GM12878 (cell line): ENCODE results near the gene WTIP.

ENCODE experiments used
- ATF7 ChIP-seq: fragments of 450-650 bp; IDR thresholded peaks from 2 replicates; pipeline ENCODE4 v1.6.1; 2016; ENCODE audit warnings: low read depth, mild to moderate bottlenecking
- CTCF ChIP-seq, 3 experiments: IDR thresholded peaks in 2 of 3; conservative IDR thresholded peaks in 1 of 3; 2 replicates each; pipeline ENCODE4 v1.5.1; 2011; ENCODE audit warnings: low read depth in 3 of 3, low read length in 3 of 3, mild to moderate bottlenecking in 3 of 3, control low read depth in 2 of 3, moderate library complexity in 2 of 3, inconsistent platforms in 1 of 3, mixed read lengths in 1 of 3; ENCODE audit not compliant: control insufficient read depth in 2 of 3, insufficient read depth in 1 of 3; ENCODE audit errors: extremely low read depth in 1 of 3
- NBN ChIP-seq: fragments of 450-650 bp; IDR thresholded peaks from 2 replicates; pipeline ENCODE4 v1.6.1; 2016
- NR2C2 ChIP-seq: IDR thresholded peaks from 2 replicates; pipeline ENCODE4 v1.6.1; 2011; ENCODE audit warnings: borderline replicate concordance, low read depth; ENCODE audit not compliant: control insufficient read depth, insufficient read length
- POLR2A ChIP-seq: IDR thresholded peaks from 2 replicates; pipeline ENCODE4 v1.6.1; 2011; ENCODE audit warnings: low read depth, mild to moderate bottlenecking, low read length
- REST ChIP-seq: IDR thresholded peaks from 2 replicates; pipeline ENCODE4 v1.6.1; 2012; ENCODE audit warnings: mild to moderate bottlenecking, low read depth, low read length
- SREBF2 ChIP-seq: IDR thresholded peaks from 2 replicates; pipeline ENCODE4 v1.6.1; 2012; ENCODE audit warnings: mild to moderate bottlenecking, low read length
- TF ChIP-seq, protein P1 (sequence below): fragments of 450-650 bp; IDR thresholded peaks from 2 replicates; pipeline ENCODE4 v1.6.1; 2016; ENCODE audit warnings: mild to moderate bottlenecking, moderate library complexity, borderline replicate concordance
- TF ChIP-seq, protein P2 (sequence below): fragments of 450-650 bp; IDR thresholded peaks from 2 replicates; pipeline ENCODE4 v1.6.1; 2014; ENCODE audit warnings: mild to moderate bottlenecking
- TF ChIP-seq, protein P3 (sequence below): IDR thresholded peaks from 2 replicates; pipeline ENCODE4 v1.6.1; 2011; ENCODE audit warnings: mild to moderate bottlenecking, low read depth, low read length, moderate library complexity; ENCODE audit not compliant: insufficient replicate concordance

- no peak for TF ChIP-seq POLR2A
- no peak for TF ChIP-seq REST
- TF ChIP-seq, protein P1, sequence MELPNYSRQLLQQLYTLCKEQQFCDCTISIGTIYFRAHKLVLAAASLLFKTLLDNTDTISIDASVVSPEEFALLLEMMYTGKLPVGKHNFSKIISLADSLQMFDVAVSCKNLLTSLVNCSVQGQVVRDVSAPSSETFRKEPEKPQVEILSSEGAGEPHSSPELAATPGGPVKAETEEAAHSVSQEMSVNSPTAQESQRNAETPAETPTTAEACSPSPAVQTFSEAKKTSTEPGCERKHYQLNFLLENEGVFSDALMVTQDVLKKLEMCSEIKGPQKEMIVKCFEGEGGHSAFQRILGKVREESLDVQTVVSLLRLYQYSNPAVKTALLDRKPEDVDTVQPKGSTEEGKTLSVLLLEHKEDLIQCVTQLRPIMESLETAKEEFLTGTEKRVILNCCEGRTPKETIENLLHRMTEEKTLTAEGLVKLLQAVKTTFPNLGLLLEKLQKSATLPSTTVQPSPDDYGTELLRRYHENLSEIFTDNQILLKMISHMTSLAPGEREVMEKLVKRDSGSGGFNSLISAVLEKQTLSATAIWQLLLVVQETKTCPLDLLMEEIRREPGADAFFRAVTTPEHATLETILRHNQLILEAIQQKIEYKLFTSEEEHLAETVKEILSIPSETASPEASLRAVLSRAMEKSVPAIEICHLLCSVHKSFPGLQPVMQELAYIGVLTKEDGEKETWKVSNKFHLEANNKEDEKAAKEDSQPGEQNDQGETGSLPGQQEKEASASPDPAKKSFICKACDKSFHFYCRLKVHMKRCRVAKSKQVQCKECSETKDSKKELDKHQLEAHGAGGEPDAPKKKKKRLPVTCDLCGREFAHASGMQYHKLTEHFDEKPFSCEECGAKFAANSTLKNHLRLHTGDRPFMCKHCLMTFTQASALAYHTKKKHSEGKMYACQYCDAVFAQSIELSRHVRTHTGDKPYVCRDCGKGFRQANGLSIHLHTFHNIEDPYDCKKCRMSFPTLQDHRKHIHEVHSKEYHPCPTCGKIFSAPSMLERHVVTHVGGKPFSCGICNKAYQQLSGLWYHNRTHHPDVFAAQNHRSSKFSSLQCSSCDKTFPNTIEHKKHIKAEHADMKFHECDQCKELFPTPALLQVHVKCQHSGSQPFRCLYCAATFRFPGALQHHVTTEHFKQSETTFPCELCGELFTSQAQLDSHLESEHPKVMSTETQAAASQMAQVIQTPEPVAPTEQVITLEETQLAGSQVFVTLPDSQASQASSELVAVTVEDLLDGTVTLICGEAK, result no peak
- TF ChIP-seq CTCF (IDR thresholded peaks at IDR 0.05 in 2 of 3, conservative IDR thresholded peaks at IDR 0.05 in 1 of 3; ENCODE audit: control insufficient read depth in 2 of 3, extremely low read depth in 1 of 3, insufficient read depth in 1 of 3, low read depth in 3 of 3, low read length in 3 of 3), result no peak
- TF ChIP-seq SREBF2, result no peak
- no peak for TF ChIP-seq NR2C2
- no peak for TF ChIP-seq NBN
- TF ChIP-seq, protein P2, sequence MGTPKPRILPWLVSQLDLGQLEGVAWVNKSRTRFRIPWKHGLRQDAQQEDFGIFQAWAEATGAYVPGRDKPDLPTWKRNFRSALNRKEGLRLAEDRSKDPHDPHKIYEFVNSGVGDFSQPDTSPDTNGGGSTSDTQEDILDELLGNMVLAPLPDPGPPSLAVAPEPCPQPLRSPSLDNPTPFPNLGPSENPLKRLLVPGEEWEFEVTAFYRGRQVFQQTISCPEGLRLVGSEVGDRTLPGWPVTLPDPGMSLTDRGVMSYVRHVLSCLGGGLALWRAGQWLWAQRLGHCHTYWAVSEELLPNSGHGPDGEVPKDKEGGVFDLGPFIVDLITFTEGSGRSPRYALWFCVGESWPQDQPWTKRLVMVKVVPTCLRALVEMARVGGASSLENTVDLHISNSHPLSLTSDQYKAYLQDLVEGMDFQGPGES, result no peak
- no peak for TF ChIP-seq ATF7
- TF ChIP-seq, protein P3, sequence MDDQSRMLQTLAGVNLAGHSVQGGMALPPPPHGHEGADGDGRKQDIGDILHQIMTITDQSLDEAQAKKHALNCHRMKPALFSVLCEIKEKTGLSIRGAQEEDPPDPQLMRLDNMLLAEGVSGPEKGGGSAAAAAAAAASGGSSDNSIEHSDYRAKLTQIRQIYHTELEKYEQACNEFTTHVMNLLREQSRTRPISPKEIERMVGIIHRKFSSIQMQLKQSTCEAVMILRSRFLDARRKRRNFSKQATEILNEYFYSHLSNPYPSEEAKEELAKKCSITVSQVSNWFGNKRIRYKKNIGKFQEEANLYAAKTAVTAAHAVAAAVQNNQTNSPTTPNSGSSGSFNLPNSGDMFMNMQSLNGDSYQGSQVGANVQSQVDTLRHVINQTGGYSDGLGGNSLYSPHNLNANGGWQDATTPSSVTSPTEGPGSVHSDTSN, result no peak
Observed at GRCh38 chr19:34452723-34453122, 28.8 kb upstream of the WTIP start.
